H9 (cell line): ENCODE data around the gene LEPROT. TPM values are rescaled to one million over a fixed set of nuclear protein-coding genes. Genes with fewer than 3 reads are reported as not detected.

Source experiments
- DNase-seq: peaks from one replicate; pipeline ENCODE4 v3.0.0-alpha.2; 2017
- H2AFZ ChIP-seq: one replicate; pipeline ENCODE4 v1.6.1; 2013; ENCODE audit warnings: mild to moderate bottlenecking, low read length, control low read depth, moderate library complexity
- H2AK5ac ChIP-seq: 2 replicates; pipeline ENCODE4 v1.6.1; 2013; ENCODE audit warnings: low read length, control low read depth, mixed read lengths; ENCODE audit not compliant: insufficient read length
- H2BK120ac ChIP-seq: one replicate; pipeline ENCODE4 v1.6.1; 2013; ENCODE audit warnings: low read depth, mild to moderate bottlenecking, low read length, control low read depth, inconsistent platforms; ENCODE audit not compliant: poor library complexity, severe bottlenecking
- H2BK12ac ChIP-seq: 2 replicates; pipeline ENCODE4 v1.6.1; 2013; ENCODE audit warnings: low read length, control low read depth, mixed read lengths, low read depth; ENCODE audit not compliant: insufficient read length
- H2BK15ac ChIP-seq: 2 replicates; pipeline ENCODE4 v1.6.1; 2013; ENCODE audit warnings: low read depth, low read length, control low read depth
- H2BK20ac ChIP-seq: one replicate; pipeline ENCODE4 v1.6.1; 2013; ENCODE audit warnings: low read depth, mild to moderate bottlenecking, low read length, control low read depth, inconsistent platforms; ENCODE audit not compliant: poor library complexity, severe bottlenecking
- H2BK5ac ChIP-seq: 2 replicates; pipeline ENCODE4 v1.6.1; 2013; ENCODE audit warnings: low read length, control low read depth, mixed read lengths; ENCODE audit not compliant: insufficient read length
- H3K14ac ChIP-seq: 2 replicates; pipeline ENCODE4 v1.6.1; 2013; ENCODE audit warnings: low read length, control low read depth; ENCODE audit not compliant: insufficient read depth
- H3K18ac ChIP-seq: 2 replicates; pipeline ENCODE4 v1.6.1; 2013; ENCODE audit warnings: low read depth, mild to moderate bottlenecking, mixed read lengths, low read length, control low read depth; ENCODE audit not compliant: insufficient read length
- H3K23ac ChIP-seq: 2 replicates; pipeline ENCODE4 v1.6.1; 2013; ENCODE audit warnings: low read length, control low read depth, mixed read lengths, low read depth; ENCODE audit not compliant: insufficient read length
- H3K23me2 ChIP-seq: 2 replicates; pipeline ENCODE4 v1.6.1; 2013; ENCODE audit warnings: low read depth, mild to moderate bottlenecking, mixed read lengths, low read length, control low read depth; ENCODE audit not compliant: insufficient read length, poor library complexity, severe bottlenecking
- H3K27ac ChIP-seq: 2 replicates; pipeline ENCODE4 v1.5.1; 2013; ENCODE audit warnings: low read length, control low read depth, mixed read lengths, low read depth; ENCODE audit not compliant: insufficient read length
- H3K27me3 ChIP-seq: 2 replicates; pipeline ENCODE4 v1.6.1; 2013; ENCODE audit warnings: low read length, control low read depth, inconsistent platforms; ENCODE audit not compliant: insufficient read depth
- H3K4ac ChIP-seq: 2 replicates; pipeline ENCODE4 v1.6.1; 2013; ENCODE audit warnings: low read depth, mild to moderate bottlenecking, control low read depth, inconsistent platforms, low read length, moderate library complexity
- H3K4me1 ChIP-seq: 2 replicates; pipeline ENCODE4 v1.6.1; 2013; ENCODE audit warnings: low read length, control low read depth, inconsistent platforms; ENCODE audit not compliant: insufficient read depth
- H3K4me2 ChIP-seq: 2 replicates; pipeline ENCODE4 v1.6.1; 2013; ENCODE audit warnings: low read length, control low read depth, mixed read lengths; ENCODE audit not compliant: insufficient read length, insufficient read depth
- H3K56ac ChIP-seq: 2 replicates; pipeline ENCODE4 v1.6.1; 2013; ENCODE audit warnings: low read depth, mild to moderate bottlenecking, mixed read lengths, low read length, control low read depth; ENCODE audit not compliant: insufficient read length
- H3K79me1 ChIP-seq: 2 replicates; pipeline ENCODE4 v1.6.1; 2013; ENCODE audit warnings: low read depth, mild to moderate bottlenecking, moderate library complexity, low read length, control low read depth, inconsistent platforms; ENCODE audit not compliant: insufficient read depth, poor library complexity, severe bottlenecking
- H3K79me2 ChIP-seq: 2 replicates; pipeline ENCODE4 v1.6.1; 2013; ENCODE audit warnings: low read length, control low read depth, inconsistent platforms; ENCODE audit not compliant: insufficient read depth
- H3K9ac ChIP-seq: 2 replicates; pipeline ENCODE4 v1.6.1; 2013; ENCODE audit warnings: low read length, control low read depth, mixed read lengths; ENCODE audit not compliant: insufficient read length; ENCODE audit errors: extremely low read depth
- H3K9me3 ChIP-seq: one replicate; pipeline ENCODE4 v1.6.1; 2013; ENCODE audit warnings: low read depth, low read length, inconsistent platforms; ENCODE audit not compliant: control insufficient read depth
- H3T11ph ChIP-seq: one replicate; pipeline ENCODE4 v1.6.1; 2013; ENCODE audit warnings: mild to moderate bottlenecking, low read length, control low read depth, inconsistent platforms
- H4K20me1 ChIP-seq: one replicate; pipeline ENCODE4 v1.6.1; 2013; ENCODE audit not compliant: control insufficient read depth, insufficient read length, insufficient read depth
- H4K5ac ChIP-seq: 2 replicates; pipeline ENCODE4 v1.6.1; 2013; ENCODE audit warnings: low read depth, mild to moderate bottlenecking, mixed read lengths, low read length, control low read depth; ENCODE audit not compliant: insufficient read length
- H4K8ac ChIP-seq: replicated peaks from 2 replicates; pipeline ENCODE4 v1.6.1; 2013; ENCODE audit warnings: low read length, control low read depth, mixed read lengths, low read depth; ENCODE audit not compliant: insufficient read length
- H4K91ac ChIP-seq: 2 replicates; pipeline ENCODE4 v1.6.1; 2013; ENCODE audit warnings: low read depth, mild to moderate bottlenecking, moderate library complexity, mixed read lengths, low read length, control low read depth; ENCODE audit not compliant: insufficient read length
- H3K27ac Mint-ChIP-seq, 3 experiments: 2 replicates in 2 of 3; 3 replicates in 1 of 3; pipeline ENCODE4 v1.8.0; 2020 to 2021; ENCODE audit warnings: mixed read lengths in 3 of 3, mild to moderate bottlenecking in 1 of 3, moderate library complexity in 1 of 3
- H3K27me3 Mint-ChIP-seq: 2 replicates; pipeline ENCODE4 v1.8.0; 2021; ENCODE audit warnings: low read depth, mild to moderate bottlenecking, moderate library complexity, mixed read lengths
- H3K36me3 Mint-ChIP-seq, 3 experiments: 2 replicates in 2 of 3; 3 replicates in 1 of 3; pipeline ENCODE4 v1.8.0; 2020 to 2021; ENCODE audit warnings: low read depth in 3 of 3, mixed read lengths in 3 of 3; ENCODE audit not compliant: insufficient read depth in 1 of 3
- H3K4me1 Mint-ChIP-seq, 2 experiments: 2 replicates each; pipeline ENCODE4 v1.8.0; 2020; ENCODE audit warnings: mixed read lengths in 2 of 2
- H3K4me3 Mint-ChIP-seq, 2 experiments: 2 replicates in 1 of 2; 3 replicates in 1 of 2; pipeline ENCODE4 v1.8.0; 2020 to 2021; ENCODE audit warnings: mild to moderate bottlenecking in 2 of 2, mixed read lengths in 2 of 2, moderate library complexity in 1 of 2
- H3K9me3 Mint-ChIP-seq, 2 experiments: 2 replicates in 1 of 2; 3 replicates in 1 of 2; pipeline ENCODE4 v1.8.0; 2020; ENCODE audit warnings: mild to moderate bottlenecking in 2 of 2, mixed read lengths in 2 of 2, moderate library complexity in 1 of 2
- CTCF ChIP-seq: fragments of 200-600 bp; sonication (generic); conservative IDR thresholded peaks from 3 replicates; pipeline ENCODE4 v1.8.0; 2021; ENCODE audit warnings: antibody characterized with exemption, mild to moderate bottlenecking
- WGBS: extraction: QIAGEN DNeasy Blood & Tissue Kit; methylation state at CpG from one replicate; pipeline ENCODE4 v1.1.7; 2013; ENCODE audit warnings: missing lambda C conversion rate, low lambda C conversion rate, mixed read lengths; ENCODE audit not compliant: insufficient read length; ENCODE audit errors: extremely low coverage; 5-methylcytosine and 5-hydroxymethylcytosine counted together
- total RNA-seq: library from RNA; stranded (reverse); gene quantifications from 2 replicates; pipeline ENCODE4 v1.2.1, GENCODE V29; 2021

The LEPROT gene
- total RNA-seq, 1 experiment from 2014 or later: 32.6 TPM

DNA sequence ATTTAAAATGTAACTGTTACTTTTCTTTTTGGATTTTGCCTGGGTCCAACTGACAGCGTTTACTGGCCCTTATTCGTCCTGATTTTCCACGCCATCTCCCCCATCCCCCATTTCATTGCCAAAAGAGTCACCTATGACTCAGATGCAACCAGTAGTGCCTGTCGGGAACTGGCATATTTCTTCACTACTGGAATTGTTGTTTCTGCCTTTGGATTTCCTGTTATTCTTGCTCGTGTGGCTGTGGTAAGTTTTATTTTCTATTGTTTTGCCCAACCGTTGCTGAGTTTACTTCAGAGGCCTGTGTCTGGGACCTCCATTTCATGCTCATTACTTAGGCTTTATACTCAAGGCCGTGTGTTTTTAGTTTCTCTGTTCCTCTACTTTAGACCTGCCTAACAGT, 9.3 kb downstream of the LEPROT start:
- H4K91ac ChIP-seq: no peak overlapping the region
- H3K9ac ChIP-seq: no peak overlapping the region
- H3K4ac ChIP-seq: no peak overlapping the region
- no peaks in the 10 kb centered on the region; the same call in 1 of the 2 replicates for H3K79me2 ChIP-seq
- no peaks in the 10 kb centered on the region for H4K20me1 ChIP-seq
- no peaks in the 10 kb centered on the region for H3K9me3 ChIP-seq
- Mint-ChIP-seq H3K4me3 (no peak overlapping the region), H3K27me3 (no peaks in the 10 kb centered on the region), H3K4me1 (peaks cover 55 to 59% of the 10 kb centered on the region in 2 experiments), H3K27ac (peak overlapping the region in 2 of 3 experiments; percentile 52 to 53; a peak in 3 of 7 replicates), H3K9me3 (no peaks in the 10 kb centered on the region), H3K36me3 (peaks cover 9 to 33% (median 31%) of the 10 kb centered on the region in 3 experiments; a peak in 6 of 7 replicates)
- no peak overlapping the region for H2AFZ ChIP-seq
- peaks cover 10% of the 10 kb centered on the region; the same call in 1 of the 2 replicates for H3K4me1 ChIP-seq
- DNase-seq: no peak
- H2BK20ac ChIP-seq: no peak overlapping the region
- H3K23me2 ChIP-seq: no peaks in the 10 kb centered on the region
- no peak overlapping the region for H2BK120ac ChIP-seq
- H2AK5ac ChIP-seq: no peak overlapping the region
- H2BK15ac ChIP-seq: no peak overlapping the region
- no peak for TF ChIP-seq CTCF
- H3K18ac ChIP-seq: no peak overlapping the region
- H3K79me1 ChIP-seq: no peaks in the 10 kb centered on the region
- no peak overlapping the region for H3K23ac ChIP-seq
- H3K27me3 ChIP-seq: no peaks in the 10 kb centered on the region
- no peak overlapping the region for H3K27ac ChIP-seq
- no peak overlapping the region for H4K5ac ChIP-seq
- H4K8ac ChIP-seq: no peak overlapping the region
- H3T11ph ChIP-seq: no peak overlapping the region
- H3K14ac ChIP-seq: no peak overlapping the region
- H3K56ac ChIP-seq: no peak overlapping the region
- WGBS: no CpG with 5 or more reads among the region's 7 CpGs
- H3K4me2 ChIP-seq: no peak overlapping the region
- H2BK5ac ChIP-seq: no peak overlapping the region
- no peak overlapping the region for H2BK12ac ChIP-seq
